GM23338 (cell line): Measurements from ENCODE around the gene IKZF3. TPM values are rescaled to one million over a fixed set of nuclear protein-coding genes. Genes with fewer than 3 reads are reported as not detected.

Source experiments
- ATAC-seq: fragments of 200-7000 bp; cut with Tn5 transposase; 3 replicates; pipeline ENCODE4 v1.9.1; 2020
- DNase-seq: peaks from one replicate; pipeline ENCODE4 v3.0.0-alpha.2; 2015; ENCODE audit warnings: low spot score
- H2AFZ ChIP-seq: fragments of 200-600 bp; sonication (generic); 2 replicates; pipeline ENCODE4 v1.8.0; 2016; ENCODE audit warnings: antibody characterized with exemption, mild to moderate bottlenecking, moderate library complexity
- H3F3A ChIP-seq: fragments of 200-600 bp; sonication (generic); replicated peaks from 2 replicates; pipeline ENCODE4 v1.8.0; 2017; ENCODE audit warnings: antibody characterized with exemption, mixed run types, low read depth
- H3K27ac ChIP-seq: fragments of 200-600 bp; sonication (generic); 2 replicates; pipeline ENCODE4 v1.6.1; 2016; ENCODE audit warnings: low read depth
- H3K27me3 ChIP-seq: fragments of 200-600 bp; sonication (generic); 2 replicates; pipeline ENCODE4 v1.8.0; 2016; ENCODE audit warnings: mild to moderate bottlenecking, mixed run types, moderate library complexity; ENCODE audit not compliant: insufficient read depth
- H3K36me3 ChIP-seq: fragments of 200-600 bp; sonication (generic); 2 replicates; pipeline ENCODE4 v1.8.0; 2016; ENCODE audit warnings: mild to moderate bottlenecking; ENCODE audit not compliant: insufficient read depth
- H3K4me1 ChIP-seq: fragments of 200-600 bp; sonication (generic); 2 replicates; pipeline ENCODE4 v1.8.0; 2016; ENCODE audit warnings: mild to moderate bottlenecking, moderate library complexity; ENCODE audit not compliant: insufficient read depth
- H3K4me2 ChIP-seq: fragments of 200-600 bp; sonication (generic); 2 replicates; pipeline ENCODE4 v1.7.1; 2017; ENCODE audit warnings: mixed run types
- H3K4me3 ChIP-seq: fragments of 200-600 bp; sonication (generic); 2 replicates; pipeline ENCODE4 v1.6.1; 2016; ENCODE audit warnings: mixed run types
- H3K79me2 ChIP-seq: fragments of 200-600 bp; sonication (generic); replicated peaks from 2 replicates; pipeline ENCODE4 v1.8.0; 2017; ENCODE audit warnings: mild to moderate bottlenecking; ENCODE audit not compliant: insufficient read depth
- H3K9me2 ChIP-seq: fragments of 200-600 bp; sonication (generic); 2 replicates; pipeline ENCODE4 v1.8.0; 2017; ENCODE audit not compliant: insufficient read depth
- H4K20me1 ChIP-seq: fragments of 200-600 bp; sonication (generic); replicated peaks from 2 replicates; pipeline ENCODE4 v1.8.0; 2017; ENCODE audit warnings: mild to moderate bottlenecking; ENCODE audit not compliant: insufficient read depth
- H3K27ac Mint-ChIP-seq: 2 replicates; pipeline ENCODE4 v1.8.0; 2020; ENCODE audit warnings: inconsistent platforms, mild to moderate bottlenecking, moderate library complexity, mixed read lengths
- H3K27me3 Mint-ChIP-seq: 3 replicates; pipeline ENCODE4 v1.8.0; 2022; ENCODE audit warnings: low read depth, mild to moderate bottlenecking, moderate library complexity, mixed read lengths, inconsistent platforms; ENCODE audit not compliant: insufficient read depth, poor library complexity
- H3K36me3 Mint-ChIP-seq: 3 replicates; pipeline ENCODE4 v1.8.0; 2021; ENCODE audit warnings: low read depth, mild to moderate bottlenecking, inconsistent platforms, moderate library complexity, mixed read lengths
- H3K4me1 Mint-ChIP-seq: 3 replicates; pipeline ENCODE4 v1.8.0; 2020; ENCODE audit warnings: mild to moderate bottlenecking, inconsistent platforms, mixed read lengths
- H3K4me3 Mint-ChIP-seq: 3 replicates; pipeline ENCODE4 v1.8.0; 2021; ENCODE audit warnings: moderate library complexity, mild to moderate bottlenecking, inconsistent platforms, mixed read lengths
- H3K9me3 Mint-ChIP-seq: 3 replicates; pipeline ENCODE4 v1.8.0; 2020; ENCODE audit warnings: moderate library complexity, mild to moderate bottlenecking, inconsistent platforms, mixed read lengths
- CREB1 ChIP-seq: fragments of 250-450 bp; sonication (Bioruptor Pico); IDR thresholded peaks from 2 replicates; pipeline ENCODE4 v1.5.0; 2020; ENCODE audit warnings: low read depth, mild to moderate bottlenecking, moderate library complexity
- EZH2 ChIP-seq: fragments of 200-600 bp; sonication (generic); IDR thresholded peaks from one replicate; pipeline ENCODE4 v1.8.0; 2017; ENCODE audit warnings: antibody characterized with exemption, mild to moderate bottlenecking, low read depth; ENCODE audit not compliant: unreplicated experiment
- EZH2phosphoT487 ChIP-seq: fragments of 200-600 bp; sonication (generic); IDR thresholded peaks from one replicate; pipeline ENCODE4 v1.8.1; 2018; ENCODE audit warnings: antibody characterized with exemption; ENCODE audit not compliant: unreplicated experiment
- JUNB ChIP-seq: IDR thresholded peaks from one replicate; pipeline ENCODE4 v1.6.1; 2016; ENCODE audit warnings: antibody characterized with exemption; ENCODE audit not compliant: unreplicated experiment
- NANOG ChIP-seq: IDR thresholded peaks from 2 replicates; pipeline ENCODE4 v1.6.1; 2016; ENCODE audit warnings: antibody characterized with exemption, borderline replicate concordance
- POLR2AphosphoS5 ChIP-seq: IDR thresholded peaks from 2 replicates; pipeline ENCODE4 v1.6.1; 2016; ENCODE audit warnings: antibody characterized with exemption, low read depth
- STAT1 ChIP-seq: IDR thresholded peaks from one replicate; pipeline ENCODE4 v1.6.1; 2016; ENCODE audit warnings: antibody characterized with exemption; ENCODE audit not compliant: unreplicated experiment
- ZNF114 ChIP-seq: fragments of 250-450 bp; sonication (Bioruptor Pico); IDR thresholded peaks from 2 replicates; pipeline ENCODE4 v1.5.0; 2020; ENCODE audit warnings: mild to moderate bottlenecking, moderate library complexity
- ZNF331 ChIP-seq: fragments of 250-450 bp; sonication (Bioruptor Pico); IDR thresholded peaks from 2 replicates; pipeline ENCODE4 v1.5.0; 2020; ENCODE audit warnings: low read depth, mild to moderate bottlenecking, moderate library complexity
- polyA plus RNA-seq: library from polyadenylated mRNA; unstranded; fragments of >200 nt; fragmentation: Nextera tagmentation; extraction: Ambion mirVana; gene quantifications from 2 replicates; pipeline ENCODE4 v1.2.1, GENCODE V29; 2016
- total RNA-seq: library from RNA; depleted of rRNA; stranded (reverse); fragments of >200 nt; shearing (Covaris generic); gene quantifications from 2 replicates; pipeline ENCODE4 v1.2.3, GENCODE V29; 2014
- TF ChIP-seq, protein P1 (sequence below), 2 experiments: fragments of 200-600 bp in 1 of 2; sonication (generic) in 1 of 2; conservative IDR thresholded peaks; 2 replicates each; pipeline versions ENCODE4 v1.5.1 to v1.6.1; 2016 to 2017; ENCODE audit warnings: antibody characterized with exemption in 2 of 2, low read depth in 2 of 2, mild to moderate bottlenecking in 2 of 2, moderate library complexity in 1 of 2
- TF ChIP-seq, protein P2 (sequence below): fragments of 250-450 bp; sonication (Bioruptor Pico); IDR thresholded peaks from 2 replicates; pipeline ENCODE4 v1.5.0; 2020; ENCODE audit warnings: mild to moderate bottlenecking, moderate library complexity
- TF ChIP-seq, protein P3 (sequence below): IDR thresholded peaks from 2 replicates; pipeline ENCODE4 v1.6.1; 2016; ENCODE audit warnings: antibody characterized with exemption
- TF ChIP-seq, protein P4 (sequence below): IDR thresholded peaks from one replicate; pipeline ENCODE4 v1.6.1; 2018; ENCODE audit warnings: antibody characterized with exemption; ENCODE audit not compliant: unreplicated experiment

Gene IKZF3
- total and polyA plus RNA-seq, 2 experiments from 2014 or later: 0.11 to 0.76 TPM

DNA sequence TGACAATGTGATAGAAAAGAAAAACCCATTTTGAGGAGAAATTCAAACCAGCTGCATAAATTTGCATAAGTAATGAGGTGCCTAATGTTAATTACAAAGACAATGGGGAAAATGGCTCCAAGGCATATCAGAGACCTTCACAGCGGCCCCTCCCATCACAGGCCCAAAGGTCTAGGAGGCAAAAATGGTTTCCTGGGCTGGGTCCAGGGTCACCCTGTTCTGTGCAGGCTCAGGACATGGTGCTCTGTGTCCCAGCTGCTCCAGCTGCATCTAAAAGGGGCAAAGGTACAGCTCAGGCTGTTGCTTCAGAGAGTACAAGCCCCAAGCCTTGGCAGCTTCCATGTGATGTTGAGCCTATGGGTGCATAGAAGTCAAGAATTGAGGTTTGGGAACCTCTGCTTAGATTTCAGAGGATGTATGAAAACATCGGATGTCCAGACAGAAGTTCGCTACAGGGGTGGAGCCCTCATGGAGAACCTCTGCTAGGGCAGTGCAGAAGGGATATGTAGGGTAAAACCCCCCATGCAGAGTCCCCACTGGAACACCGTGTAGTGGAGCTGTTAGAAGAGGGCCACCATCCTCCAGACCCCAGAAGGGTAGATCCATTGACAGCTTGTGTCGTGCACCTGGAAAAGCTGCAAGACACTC lies 40.6 kb downstream of the IKZF3 start:
- Mint-ChIP-seq H3K9me3 (peaks cover 32% of the 10 kb centered on the region), H3K4me3 (no peak overlapping the region), H3K27me3 (peaks cover 7% of the 10 kb centered on the region), H3K27ac (no peak overlapping the region), H3K4me1 (0 out of 3 replicates have a peak, but pooled peaks cover 3% of the 10 kb centered on the region), H3K36me3 (peaks cover 26% of the 10 kb centered on the region; the same call in 2 of the 3 replicates)
- no peak overlapping the region for H3K4me2 ChIP-seq
- no peaks in the 10 kb centered on the region for H3F3A ChIP-seq
- no peaks in the 10 kb centered on the region for H3K36me3 ChIP-seq
- H2AFZ ChIP-seq: no peak overlapping the region
- H3K4me3 ChIP-seq: no peak overlapping the region
- H3K4me1 ChIP-seq: no peaks in the 10 kb centered on the region
- no peaks in the 10 kb centered on the region for H3K79me2 ChIP-seq
- no peak for ATAC-seq
- no peak overlapping the region for H3K27ac ChIP-seq
- DNase-seq: peak; percentile 34
- H4K20me1 ChIP-seq: no peaks in the 10 kb centered on the region
- TF ChIP-seq EZH2 (no peak), POLR2AphosphoS5 (no peak), ZNF331 (CRISPR knock-in tag) (no peak), ZNF114 (CRISPR knock-in tag) (no peak), STAT1 (no peak), EZH2phosphoT487 (no peak), CREB1 (CRISPR knock-in tag) (no peak), NANOG (no peak), JUNB (no peak)
- TF ChIP-seq, protein P1, sequence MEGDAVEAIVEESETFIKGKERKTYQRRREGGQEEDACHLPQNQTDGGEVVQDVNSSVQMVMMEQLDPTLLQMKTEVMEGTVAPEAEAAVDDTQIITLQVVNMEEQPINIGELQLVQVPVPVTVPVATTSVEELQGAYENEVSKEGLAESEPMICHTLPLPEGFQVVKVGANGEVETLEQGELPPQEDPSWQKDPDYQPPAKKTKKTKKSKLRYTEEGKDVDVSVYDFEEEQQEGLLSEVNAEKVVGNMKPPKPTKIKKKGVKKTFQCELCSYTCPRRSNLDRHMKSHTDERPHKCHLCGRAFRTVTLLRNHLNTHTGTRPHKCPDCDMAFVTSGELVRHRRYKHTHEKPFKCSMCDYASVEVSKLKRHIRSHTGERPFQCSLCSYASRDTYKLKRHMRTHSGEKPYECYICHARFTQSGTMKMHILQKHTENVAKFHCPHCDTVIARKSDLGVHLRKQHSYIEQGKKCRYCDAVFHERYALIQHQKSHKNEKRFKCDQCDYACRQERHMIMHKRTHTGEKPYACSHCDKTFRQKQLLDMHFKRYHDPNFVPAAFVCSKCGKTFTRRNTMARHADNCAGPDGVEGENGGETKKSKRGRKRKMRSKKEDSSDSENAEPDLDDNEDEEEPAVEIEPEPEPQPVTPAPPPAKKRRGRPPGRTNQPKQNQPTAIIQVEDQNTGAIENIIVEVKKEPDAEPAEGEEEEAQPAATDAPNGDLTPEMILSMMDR (conservative IDR thresholded peaks at IDR 0.05; ENCODE audit: low read depth in 2 of 2): no peak
- TF ChIP-seq, protein P2, sequence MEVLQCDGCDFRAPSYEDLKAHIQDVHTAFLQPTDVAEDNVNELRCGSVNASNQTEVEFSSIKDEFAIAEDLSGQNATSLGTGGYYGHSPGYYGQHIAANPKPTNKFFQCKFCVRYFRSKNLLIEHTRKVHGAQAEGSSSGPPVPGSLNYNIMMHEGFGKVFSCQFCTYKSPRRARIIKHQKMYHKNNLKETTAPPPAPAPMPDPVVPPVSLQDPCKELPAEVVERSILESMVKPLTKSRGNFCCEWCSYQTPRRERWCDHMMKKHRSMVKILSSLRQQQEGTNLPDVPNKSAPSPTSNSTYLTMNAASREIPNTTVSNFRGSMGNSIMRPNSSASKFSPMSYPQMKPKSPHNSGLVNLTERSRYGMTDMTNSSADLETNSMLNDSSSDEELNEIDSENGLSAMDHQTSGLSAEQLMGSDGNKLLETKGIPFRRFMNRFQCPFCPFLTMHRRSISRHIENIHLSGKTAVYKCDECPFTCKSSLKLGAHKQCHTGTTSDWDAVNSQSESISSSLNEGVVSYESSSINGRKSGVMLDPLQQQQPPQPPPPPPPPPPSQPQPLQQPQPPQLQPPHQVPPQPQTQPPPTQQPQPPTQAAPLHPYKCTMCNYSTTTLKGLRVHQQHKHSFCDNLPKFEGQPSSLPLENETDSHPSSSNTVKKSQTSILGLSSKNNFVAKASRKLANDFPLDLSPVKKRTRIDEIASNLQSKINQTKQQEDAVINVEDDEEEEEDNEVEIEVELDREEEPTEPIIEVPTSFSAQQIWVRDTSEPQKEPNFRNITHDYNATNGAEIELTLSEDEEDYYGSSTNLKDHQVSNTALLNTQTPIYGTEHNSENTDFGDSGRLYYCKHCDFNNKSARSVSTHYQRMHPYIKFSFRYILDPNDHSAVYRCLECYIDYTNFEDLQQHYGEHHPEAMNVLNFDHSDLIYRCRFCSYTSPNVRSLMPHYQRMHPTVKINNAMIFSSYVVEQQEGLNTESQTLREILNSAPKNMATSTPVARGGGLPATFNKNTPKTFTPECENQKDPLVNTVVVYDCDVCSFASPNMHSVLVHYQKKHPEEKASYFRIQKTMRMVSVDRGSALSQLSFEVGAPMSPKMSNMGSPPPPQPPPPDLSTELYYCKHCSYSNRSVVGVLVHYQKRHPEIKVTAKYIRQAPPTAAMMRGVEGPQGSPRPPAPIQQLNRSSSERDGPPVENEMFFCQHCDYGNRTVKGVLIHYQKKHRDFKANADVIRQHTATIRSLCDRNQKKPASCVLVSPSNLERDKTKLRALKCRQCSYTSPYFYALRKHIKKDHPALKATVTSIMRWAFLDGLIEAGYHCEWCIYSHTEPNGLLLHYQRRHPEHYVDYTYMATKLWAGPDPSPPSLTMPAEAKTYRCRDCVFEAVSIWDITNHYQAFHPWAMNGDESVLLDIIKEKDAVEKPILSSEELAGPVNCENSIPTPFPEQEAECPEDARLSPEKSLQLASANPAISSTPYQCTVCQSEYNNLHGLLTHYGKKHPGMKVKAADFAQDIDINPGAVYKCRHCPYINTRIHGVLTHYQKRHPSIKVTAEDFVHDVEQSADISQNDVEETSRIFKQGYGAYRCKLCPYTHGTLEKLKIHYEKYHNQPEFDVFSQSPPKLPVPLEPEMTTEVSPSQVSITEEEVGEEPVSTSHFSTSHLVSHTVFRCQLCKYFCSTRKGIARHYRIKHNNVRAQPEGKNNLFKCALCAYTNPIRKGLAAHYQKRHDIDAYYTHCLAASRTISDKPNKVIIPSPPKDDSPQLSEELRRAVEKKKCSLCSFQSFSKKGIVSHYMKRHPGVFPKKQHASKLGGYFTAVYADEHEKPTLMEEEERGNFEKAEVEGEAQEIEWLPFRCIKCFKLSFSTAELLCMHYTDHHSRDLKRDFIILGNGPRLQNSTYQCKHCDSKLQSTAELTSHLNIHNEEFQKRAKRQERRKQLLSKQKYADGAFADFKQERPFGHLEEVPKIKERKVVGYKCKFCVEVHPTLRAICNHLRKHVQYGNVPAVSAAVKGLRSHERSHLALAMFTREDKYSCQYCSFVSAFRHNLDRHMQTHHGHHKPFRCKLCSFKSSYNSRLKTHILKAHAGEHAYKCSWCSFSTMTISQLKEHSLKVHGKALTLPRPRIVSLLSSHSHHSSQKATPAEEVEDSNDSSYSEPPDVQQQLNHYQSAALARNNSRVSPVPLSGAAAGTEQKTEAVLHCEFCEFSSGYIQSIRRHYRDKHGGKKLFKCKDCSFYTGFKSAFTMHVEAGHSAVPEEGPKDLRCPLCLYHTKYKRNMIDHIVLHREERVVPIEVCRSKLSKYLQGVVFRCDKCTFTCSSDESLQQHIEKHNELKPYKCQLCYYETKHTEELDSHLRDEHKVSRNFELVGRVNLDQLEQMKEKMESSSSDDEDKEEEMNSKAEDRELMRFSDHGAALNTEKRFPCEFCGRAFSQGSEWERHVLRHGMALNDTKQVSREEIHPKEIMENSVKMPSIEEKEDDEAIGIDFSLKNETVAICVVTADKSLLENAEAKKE (CRISPR knock-in tag): no peak
- TF ChIP-seq, protein P3, sequence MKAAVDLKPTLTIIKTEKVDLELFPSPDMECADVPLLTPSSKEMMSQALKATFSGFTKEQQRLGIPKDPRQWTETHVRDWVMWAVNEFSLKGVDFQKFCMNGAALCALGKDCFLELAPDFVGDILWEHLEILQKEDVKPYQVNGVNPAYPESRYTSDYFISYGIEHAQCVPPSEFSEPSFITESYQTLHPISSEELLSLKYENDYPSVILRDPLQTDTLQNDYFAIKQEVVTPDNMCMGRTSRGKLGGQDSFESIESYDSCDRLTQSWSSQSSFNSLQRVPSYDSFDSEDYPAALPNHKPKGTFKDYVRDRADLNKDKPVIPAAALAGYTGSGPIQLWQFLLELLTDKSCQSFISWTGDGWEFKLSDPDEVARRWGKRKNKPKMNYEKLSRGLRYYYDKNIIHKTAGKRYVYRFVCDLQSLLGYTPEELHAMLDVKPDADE: no peak
- TF ChIP-seq, protein P4, sequence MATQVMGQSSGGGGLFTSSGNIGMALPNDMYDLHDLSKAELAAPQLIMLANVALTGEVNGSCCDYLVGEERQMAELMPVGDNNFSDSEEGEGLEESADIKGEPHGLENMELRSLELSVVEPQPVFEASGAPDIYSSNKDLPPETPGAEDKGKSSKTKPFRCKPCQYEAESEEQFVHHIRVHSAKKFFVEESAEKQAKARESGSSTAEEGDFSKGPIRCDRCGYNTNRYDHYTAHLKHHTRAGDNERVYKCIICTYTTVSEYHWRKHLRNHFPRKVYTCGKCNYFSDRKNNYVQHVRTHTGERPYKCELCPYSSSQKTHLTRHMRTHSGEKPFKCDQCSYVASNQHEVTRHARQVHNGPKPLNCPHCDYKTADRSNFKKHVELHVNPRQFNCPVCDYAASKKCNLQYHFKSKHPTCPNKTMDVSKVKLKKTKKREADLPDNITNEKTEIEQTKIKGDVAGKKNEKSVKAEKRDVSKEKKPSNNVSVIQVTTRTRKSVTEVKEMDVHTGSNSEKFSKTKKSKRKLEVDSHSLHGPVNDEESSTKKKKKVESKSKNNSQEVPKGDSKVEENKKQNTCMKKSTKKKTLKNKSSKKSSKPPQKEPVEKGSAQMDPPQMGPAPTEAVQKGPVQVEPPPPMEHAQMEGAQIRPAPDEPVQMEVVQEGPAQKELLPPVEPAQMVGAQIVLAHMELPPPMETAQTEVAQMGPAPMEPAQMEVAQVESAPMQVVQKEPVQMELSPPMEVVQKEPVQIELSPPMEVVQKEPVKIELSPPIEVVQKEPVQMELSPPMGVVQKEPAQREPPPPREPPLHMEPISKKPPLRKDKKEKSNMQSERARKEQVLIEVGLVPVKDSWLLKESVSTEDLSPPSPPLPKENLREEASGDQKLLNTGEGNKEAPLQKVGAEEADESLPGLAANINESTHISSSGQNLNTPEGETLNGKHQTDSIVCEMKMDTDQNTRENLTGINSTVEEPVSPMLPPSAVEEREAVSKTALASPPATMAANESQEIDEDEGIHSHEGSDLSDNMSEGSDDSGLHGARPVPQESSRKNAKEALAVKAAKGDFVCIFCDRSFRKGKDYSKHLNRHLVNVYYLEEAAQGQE: no peak
- H3K9me2 ChIP-seq: peaks cover 5% of the 10 kb centered on the region; the same call in 1 of the 2 replicates
- no peaks in the 10 kb centered on the region for H3K27me3 ChIP-seq
